HEK293 (cell line): ENCODE results near the gene TYW5.

Experiments used
- HIC1 ChIP-seq: fragments of 450-650 bp; formaldehyde crosslinking; IDR thresholded peaks from 2 replicates; pipeline ENCODE4 v1.5.1; 2016; ENCODE audit warnings: missing biosample characterization, missing genetic modification characterization
- ZBTB17 ChIP-seq: fragments of 450-650 bp; formaldehyde crosslinking; IDR thresholded peaks from 2 replicates; pipeline ENCODE4 v1.5.1; 2016; ENCODE audit warnings: missing biosample characterization, missing genetic modification characterization
- ZNF184 ChIP-seq: fragments of 450-650 bp; IDR thresholded peaks from 2 replicates; pipeline ENCODE4 v1.5.1; 2018; ENCODE audit warnings: missing biosample characterization, mild to moderate bottlenecking, missing genetic modification characterization
- ZNF513 ChIP-seq: fragments of 450-650 bp; IDR thresholded peaks from 2 replicates; pipeline ENCODE4 v1.5.1; 2018; ENCODE audit warnings: missing biosample characterization, missing genetic modification characterization
- ZNF518A ChIP-seq: fragments of 450-650 bp; formaldehyde crosslinking; conservative IDR thresholded peaks from 2 replicates; pipeline ENCODE4 v1.5.1; 2016; ENCODE audit warnings: low read depth, missing biosample characterization, missing genetic modification characterization
- ZNF530 ChIP-seq: fragments of 450-650 bp; formaldehyde crosslinking; IDR thresholded peaks from 2 replicates; pipeline ENCODE4 v1.5.1; 2016; ENCODE audit warnings: low read depth, missing biosample characterization, missing genetic modification characterization
- TF ChIP-seq, protein P1 (sequence below): fragments of 450-650 bp; formaldehyde crosslinking; IDR thresholded peaks from 2 replicates; pipeline ENCODE4 v1.5.1; 2016; ENCODE audit warnings: missing biosample characterization, missing genetic modification characterization

- TF ChIP-seq ZNF530 = no peak
- no peak for TF ChIP-seq HIC1
- TF ChIP-seq ZNF518A (tag by site-specific recombination) = no peak
- no peak for TF ChIP-seq ZNF513 (tag by site-specific recombination)
- TF ChIP-seq, protein P1, sequence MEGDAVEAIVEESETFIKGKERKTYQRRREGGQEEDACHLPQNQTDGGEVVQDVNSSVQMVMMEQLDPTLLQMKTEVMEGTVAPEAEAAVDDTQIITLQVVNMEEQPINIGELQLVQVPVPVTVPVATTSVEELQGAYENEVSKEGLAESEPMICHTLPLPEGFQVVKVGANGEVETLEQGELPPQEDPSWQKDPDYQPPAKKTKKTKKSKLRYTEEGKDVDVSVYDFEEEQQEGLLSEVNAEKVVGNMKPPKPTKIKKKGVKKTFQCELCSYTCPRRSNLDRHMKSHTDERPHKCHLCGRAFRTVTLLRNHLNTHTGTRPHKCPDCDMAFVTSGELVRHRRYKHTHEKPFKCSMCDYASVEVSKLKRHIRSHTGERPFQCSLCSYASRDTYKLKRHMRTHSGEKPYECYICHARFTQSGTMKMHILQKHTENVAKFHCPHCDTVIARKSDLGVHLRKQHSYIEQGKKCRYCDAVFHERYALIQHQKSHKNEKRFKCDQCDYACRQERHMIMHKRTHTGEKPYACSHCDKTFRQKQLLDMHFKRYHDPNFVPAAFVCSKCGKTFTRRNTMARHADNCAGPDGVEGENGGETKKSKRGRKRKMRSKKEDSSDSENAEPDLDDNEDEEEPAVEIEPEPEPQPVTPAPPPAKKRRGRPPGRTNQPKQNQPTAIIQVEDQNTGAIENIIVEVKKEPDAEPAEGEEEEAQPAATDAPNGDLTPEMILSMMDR (tag by site-specific recombination) = no peak
- TF ChIP-seq ZNF184 (tag by site-specific recombination) = no peak
- no peak for TF ChIP-seq ZBTB17 (tag by site-specific recombination)
These were observed 37.0 kb upstream of the TYW5 start for GRCh38 chr2:199992296-199992695.
